Activated CD8-positive, alpha-beta memory T cell treated with anti-CD3 and anti-CD28 coated beads, Interleukin-2, amount 50 U/mL, for 24 hours (primary cell): ENCODE measurements around the gene COL17A1.

ENCODE experiments used
- DNase-seq: peaks from one replicate; pipeline ENCODE4 v3.0.0-alpha.2; 2020; ENCODE audit errors: extremely low read depth

COL17A1 gene

GRCh38 chr10:104052431-104052830 lies 33.2 kb downstream of the COL17A1 start:
- DNase-seq: no peak

- no peak for DNase-seq
Measured at GRCh38 chr10:104049504-104050250, 36.0 kb downstream of the COL17A1 start.

- DNase-seq: no peak
Measured at GRCh38 chr10:104046651-104047050, 39.0 kb downstream of the COL17A1 start.

- DNase-seq: no peak
Measured at GRCh38 chr10:104045151-104046089, 40.3 kb downstream of the COL17A1 start.

GRCh38 chr10:104043854-104044253 lies 41.8 kb downstream of the COL17A1 start:
- no peak for DNase-seq

GRCh38 chr10:104043185-104043830 lies 42.4 kb downstream of the COL17A1 start:
- no peak for DNase-seq

- DNase-seq: no peak
Measured at GRCh38 chr10:104041891-104042535, 43.7 kb downstream of the COL17A1 start.

- no peak for DNase-seq
Measured at GRCh38 chr10:104040862-104041789, 44.6 kb downstream of the COL17A1 start.

- DNase-seq: no peak
Measured at GRCh38 chr10:104040382-104040781, 45.3 kb downstream of the COL17A1 start.

- DNase-seq: no peak
Measured at GRCh38 chr10:104038958-104039752, 46.5 kb downstream of the COL17A1 start.

GRCh38 chr10:104038537-104038936 lies 47.1 kb downstream of the COL17A1 start:
- DNase-seq: no peak

- DNase-seq: no peak
Measured at GRCh38 chr10:104037261-104037951, 48.3 kb downstream of the COL17A1 start.

- no peak for DNase-seq
Measured at GRCh38 chr10:104036518-104037260, 49.0 kb downstream of the COL17A1 start.

GRCh38 chr10:104036069-104036384 lies 49.7 kb downstream of the COL17A1 start:
- DNase-seq: no peak

GRCh38 chr10:104035194-104036068 lies 50.2 kb downstream of the COL17A1 start:
- no peak for DNase-seq

- DNase-seq: no peak
Measured at GRCh38 chr10:104034401-104035193, 51.1 kb downstream of the COL17A1 start.

GRCh38 chr10:104033966-104034365 lies 51.7 kb downstream of the COL17A1 start:
- no peak for DNase-seq
